Endothelial cell (in vitro differentiated cells): ENCODE measurements around the gene TSPAN13. TPM values are rescaled to one million over a fixed set of nuclear protein-coding genes. Genes with fewer than 3 reads are reported as not detected.
"Not testable (repeated sequence)": the region's sequence is repeated elsewhere in the genome, so short reads cannot be mapped to it uniquely, and the experiment has no call there.

ENCODE experiments used
- DNase-seq: peaks from one replicate; pipeline ENCODE4 v3.0.0; 2021; ENCODE audit warnings: low spot score
- H3K27ac Mint-ChIP-seq: one replicate; pipeline ENCODE4 v1.8.0; 2021; ENCODE audit warnings: mixed read lengths, inconsistent platforms; ENCODE audit not compliant: unreplicated experiment
- H3K27me3 Mint-ChIP-seq: one replicate; pipeline ENCODE4 v1.8.0; 2021; ENCODE audit warnings: mild to moderate bottlenecking, moderate library complexity, mixed read lengths, inconsistent platforms; ENCODE audit not compliant: unreplicated experiment
- H3K36me3 Mint-ChIP-seq: one replicate; pipeline ENCODE4 v1.8.0; 2021; ENCODE audit warnings: mild to moderate bottlenecking, low read depth, mixed read lengths, inconsistent platforms; ENCODE audit not compliant: unreplicated experiment
- H3K4me1 Mint-ChIP-seq: one replicate; pipeline ENCODE4 v1.8.0; 2021; ENCODE audit warnings: mild to moderate bottlenecking, mixed read lengths, inconsistent platforms; ENCODE audit not compliant: unreplicated experiment
- H3K4me3 Mint-ChIP-seq: one replicate; pipeline ENCODE4 v1.8.0; 2021; ENCODE audit warnings: mild to moderate bottlenecking, mixed read lengths, inconsistent platforms; ENCODE audit not compliant: unreplicated experiment
- H3K9me3 Mint-ChIP-seq: one replicate; pipeline ENCODE4 v1.8.0; 2021; ENCODE audit warnings: mixed read lengths, inconsistent platforms; ENCODE audit not compliant: unreplicated experiment
- CTCF ChIP-seq: fragments of 200-600 bp; sonication (generic); IDR thresholded peaks from one replicate; pipeline ENCODE4 v1.5.0; 2021; ENCODE audit warnings: antibody characterized with exemption; ENCODE audit not compliant: unreplicated experiment
- total RNA-seq: library from RNA; stranded (reverse); fragmentation: NEBNext Ultra II Directional; extraction: Animal tissue kit (Norgen Biotek cat#: 25700); gene quantifications from one replicate; pipeline ENCODE4 v1.2.1, GENCODE V29; 2021; ENCODE audit not compliant: unreplicated experiment

TSPAN13 gene
- total RNA-seq, 1 donor from 2014 or later, result 82.0 TPM

- Mint-ChIP-seq H3K36me3 (peaks cover 7% of the 10 kb centered on the region), H3K27me3 (peaks cover 8% of the 10 kb centered on the region), H3K9me3 (no peaks in the 10 kb centered on the region), H3K4me3 (no peak overlapping the region), H3K27ac (no peak overlapping the region), H3K4me1 (peaks cover 22% of the 10 kb centered on the region)
- no peak for DNase-seq
- TF ChIP-seq CTCF, result no peak
These were observed 5.4 kb downstream of the TSPAN13 start for GRCh38 chr7:16758631-16759611.

DNA sequence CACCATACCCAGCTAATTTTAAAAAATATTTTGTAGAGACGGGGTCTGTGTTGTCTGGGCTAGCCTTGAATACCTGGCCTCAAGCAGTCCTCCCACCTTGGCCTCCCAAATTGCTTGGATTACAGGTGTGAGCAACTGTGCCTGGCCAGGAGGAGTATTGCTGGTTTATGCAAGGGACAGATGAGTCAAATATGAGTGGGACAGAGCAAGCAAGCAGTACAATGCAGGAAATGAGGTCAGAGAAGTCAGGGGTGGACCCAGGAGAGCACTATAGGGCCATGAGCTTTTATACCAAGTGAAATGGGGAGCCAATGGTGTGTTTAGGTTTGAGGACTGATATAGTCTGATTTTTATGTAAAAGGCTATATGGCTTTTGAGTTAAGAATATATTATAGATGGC lies 6.3 kb downstream of the TSPAN13 start:
- H3K9me3 Mint-ChIP-seq, result no peaks in the 10 kb centered on the region
- no peak overlapping the region for H3K4me3 Mint-ChIP-seq
- DNase-seq, result no peak
- peaks cover 18% of the 10 kb centered on the region for H3K4me1 Mint-ChIP-seq
- no peak for TF ChIP-seq CTCF
- peaks cover 7% of the 10 kb centered on the region for H3K36me3 Mint-ChIP-seq
- peaks cover 6% of the 10 kb centered on the region for H3K27me3 Mint-ChIP-seq
- H3K27ac Mint-ChIP-seq, result no peak overlapping the region

GRCh38 chr7:16762177-16762576 lies 8.6 kb downstream of the TSPAN13 start:
- no peak for TF ChIP-seq CTCF
- H3K4me1 Mint-ChIP-seq, result peaks cover 21% of the 10 kb centered on the region
- peaks cover 7% of the 10 kb centered on the region for H3K36me3 Mint-ChIP-seq
- no peaks in the 10 kb centered on the region for H3K9me3 Mint-ChIP-seq
- H3K27me3 Mint-ChIP-seq, result peaks cover 5% of the 10 kb centered on the region
- H3K27ac Mint-ChIP-seq, result no peak overlapping the region
- DNase-seq, result no peak
- H3K4me3 Mint-ChIP-seq, result no peak overlapping the region

DNA sequence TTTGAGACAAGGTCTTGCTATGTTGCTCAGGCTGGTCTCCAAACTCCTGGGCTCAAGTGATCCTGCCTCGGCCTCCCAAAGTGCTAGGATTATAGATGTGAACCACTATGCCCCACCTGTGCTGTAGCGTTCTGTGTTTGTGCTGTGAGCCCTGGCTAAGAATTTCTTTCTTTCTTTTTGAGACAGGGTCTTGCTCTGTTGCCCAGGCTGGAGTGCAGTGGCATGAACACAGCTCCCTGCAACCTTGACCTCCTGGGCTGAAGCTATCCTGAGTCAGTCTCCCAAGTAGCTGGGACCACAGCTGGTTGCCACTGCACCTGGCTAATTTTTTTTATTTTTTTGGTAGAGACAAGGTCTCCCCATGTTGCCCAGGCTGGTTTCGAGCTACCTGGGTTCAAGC lies 11.4 kb downstream of the TSPAN13 start:
- Mint-ChIP-seq H3K4me1 (peaks cover 15% of the 10 kb centered on the region), H3K4me3 (no peak overlapping the region), H3K27ac (no peak overlapping the region), H3K36me3 (no peaks in the 10 kb centered on the region), H3K9me3 (no peaks in the 10 kb centered on the region), H3K27me3 (peaks cover 3% of the 10 kb centered on the region)
- no peak for TF ChIP-seq CTCF
- no peak for DNase-seq

GRCh38 chr7:16765436-16765859 lies 11.9 kb downstream of the TSPAN13 start:
- no peak overlapping the region for H3K27ac Mint-ChIP-seq
- peaks cover 13% of the 10 kb centered on the region for H3K4me1 Mint-ChIP-seq
- DNase-seq, result no peak

GRCh38 chr7:16769994-16770393 lies 16.4 kb downstream of the TSPAN13 start:
- H3K27ac Mint-ChIP-seq, DNase-seq, H3K36me3 Mint-ChIP-seq, H3K27me3 Mint-ChIP-seq, H3K4me3 Mint-ChIP-seq, H3K9me3 Mint-ChIP-seq: not testable (repeated sequence)
- peaks cover 22% of the 10 kb centered on the region for H3K4me1 Mint-ChIP-seq

More at GRCh38 chr7:16765436-16765859, 11.9 kb downstream of the TSPAN13 start:
- H3K27me3 Mint-ChIP-seq, result peaks cover 3% of the 10 kb centered on the region
- TF ChIP-seq CTCF, result no peak
- no peaks in the 10 kb centered on the region for H3K36me3 Mint-ChIP-seq
- no peaks in the 10 kb centered on the region for H3K9me3 Mint-ChIP-seq
- no peak overlapping the region for H3K4me3 Mint-ChIP-seq
